HG03520 (cell line): ENCODE data around the gene PEMT.

ENCODE experiments used
- ATAC-seq: cut with Tn5 transposase; IDR thresholded peaks from one replicate; pipeline ENCODE4 v1.9.1; 2021; ENCODE audit warnings: mild to moderate bottlenecking, moderate library complexity; ENCODE audit not compliant: unreplicated experiment

Gene PEMT

DNA sequence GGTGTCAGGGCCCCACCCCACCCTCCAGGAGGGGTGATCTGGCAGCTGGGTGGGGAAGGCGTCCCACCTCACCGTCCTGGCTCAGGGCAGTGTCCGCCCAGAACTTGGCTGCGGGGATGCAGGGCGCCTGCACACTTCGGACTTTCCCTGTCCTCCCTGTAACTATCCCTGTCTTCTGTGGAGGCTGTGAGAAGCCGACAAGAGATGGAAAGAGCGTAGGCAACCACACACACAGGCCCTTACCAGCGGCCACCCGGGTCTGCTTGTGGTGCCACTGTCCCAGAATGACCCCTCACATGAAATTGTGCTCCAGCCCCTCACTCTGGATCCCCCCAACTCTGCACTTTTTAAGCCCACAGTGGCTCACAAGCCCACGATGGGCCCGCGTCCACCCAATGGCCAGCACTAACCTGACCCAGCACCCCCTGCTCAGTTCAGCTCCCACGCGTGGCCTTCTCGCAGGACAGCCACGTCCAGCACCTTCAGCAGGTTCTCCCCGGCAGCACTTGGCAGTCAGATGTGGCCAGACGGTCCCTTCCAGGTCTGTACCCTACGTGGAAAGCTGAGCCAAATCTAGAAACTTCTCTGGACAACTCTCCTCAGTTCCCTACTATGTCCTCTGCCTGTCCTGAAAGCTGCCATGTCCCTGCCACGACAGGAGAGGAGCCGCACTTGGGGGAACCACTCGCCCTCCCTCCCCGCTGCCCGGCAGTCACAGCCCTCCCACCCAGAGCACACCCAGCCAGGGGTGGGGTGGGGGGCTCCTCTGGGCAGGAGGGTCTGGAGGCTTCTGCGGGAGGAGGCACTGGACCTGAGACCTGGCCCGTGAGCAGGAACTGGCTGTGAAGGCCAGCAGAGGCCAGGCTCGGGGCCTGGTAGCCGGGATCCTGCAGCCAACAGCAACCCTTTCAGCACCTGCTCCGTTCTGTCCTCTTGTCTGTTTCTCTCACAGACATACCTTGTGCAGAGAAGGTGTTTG is 38.0 kb downstream of the PEMT start:
- ATAC-seq: no peak

DNA sequence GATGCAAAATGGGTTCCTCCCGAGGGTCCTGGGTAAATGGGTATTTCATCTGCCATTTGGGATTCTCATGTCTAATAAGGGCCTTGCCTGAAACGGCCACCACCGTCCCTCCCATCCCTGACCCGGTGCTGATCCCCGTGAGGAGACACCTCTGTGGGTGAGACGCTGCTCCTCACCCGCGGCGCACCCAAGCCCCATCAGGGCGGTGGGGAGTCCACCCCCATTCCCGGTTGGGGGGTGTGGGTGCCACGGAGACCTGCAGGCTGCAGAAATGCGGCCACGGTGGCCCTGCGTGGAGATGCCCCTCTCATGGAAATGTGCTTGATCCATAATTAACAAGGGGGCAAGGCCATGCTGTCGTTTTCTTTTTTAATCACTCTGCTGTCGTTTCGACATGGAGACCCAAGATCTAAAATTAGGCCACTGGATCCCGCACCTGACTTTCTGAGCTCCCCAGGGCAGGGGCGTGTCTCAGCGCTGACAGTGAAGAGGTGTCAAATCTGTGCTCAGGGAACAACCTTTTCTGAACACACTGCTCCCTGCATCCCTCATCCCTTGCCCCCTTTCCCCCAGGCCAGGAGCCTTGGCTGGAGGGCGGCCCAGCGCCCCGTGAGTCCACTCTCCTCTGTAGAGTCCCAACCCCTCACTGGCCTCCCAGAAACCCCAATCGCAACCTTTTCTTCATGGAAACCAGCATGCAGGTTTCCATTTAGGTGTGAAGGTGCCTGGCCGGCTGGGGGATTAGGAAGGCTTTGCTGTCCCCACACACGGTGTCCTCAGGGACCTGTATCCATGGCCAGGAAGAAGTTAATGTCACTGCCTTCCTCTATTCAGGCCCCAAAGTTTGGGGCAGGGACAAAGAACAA is 38.9 kb downstream of the PEMT start:
- ATAC-seq: no peak

- ATAC-seq: no peak
Observed at GRCh38 chr17:17551361-17551760, 40.1 kb downstream of the PEMT start.

DNA sequence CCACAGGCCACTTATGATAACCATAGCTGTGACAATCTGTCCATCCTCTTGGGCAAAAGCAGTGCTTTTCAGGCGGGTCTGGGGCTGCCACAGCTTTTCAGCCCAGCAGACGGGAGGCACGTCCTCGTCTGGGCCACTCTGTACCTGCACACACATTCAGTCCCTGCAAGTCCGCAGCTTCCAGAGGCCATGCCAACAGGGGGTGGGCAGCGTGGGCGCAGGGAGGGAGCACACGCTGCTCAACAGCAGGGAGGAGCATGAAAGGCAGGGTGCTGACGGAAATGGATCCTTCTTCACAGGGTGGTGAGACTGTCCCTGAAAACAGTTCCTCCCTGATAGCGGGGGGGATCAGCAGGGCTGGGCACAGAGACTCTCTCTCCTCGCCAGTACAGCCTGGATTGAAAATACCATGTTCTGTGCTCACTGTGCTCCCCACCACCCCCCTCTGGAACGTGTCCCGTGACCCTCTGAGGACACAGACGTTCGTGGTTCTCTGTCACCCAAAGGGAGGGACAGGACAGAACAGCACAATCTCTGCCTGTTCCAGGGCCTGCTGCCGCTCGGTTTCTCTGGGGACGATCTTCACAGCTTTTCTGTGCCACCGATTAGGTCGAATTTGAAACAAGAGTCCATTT is 41.7 kb downstream of the PEMT start:
- ATAC-seq: no peak

GRCh38 chr17:17548044-17548443 is 43.5 kb downstream of the PEMT start:
- ATAC-seq: no peak

DNA sequence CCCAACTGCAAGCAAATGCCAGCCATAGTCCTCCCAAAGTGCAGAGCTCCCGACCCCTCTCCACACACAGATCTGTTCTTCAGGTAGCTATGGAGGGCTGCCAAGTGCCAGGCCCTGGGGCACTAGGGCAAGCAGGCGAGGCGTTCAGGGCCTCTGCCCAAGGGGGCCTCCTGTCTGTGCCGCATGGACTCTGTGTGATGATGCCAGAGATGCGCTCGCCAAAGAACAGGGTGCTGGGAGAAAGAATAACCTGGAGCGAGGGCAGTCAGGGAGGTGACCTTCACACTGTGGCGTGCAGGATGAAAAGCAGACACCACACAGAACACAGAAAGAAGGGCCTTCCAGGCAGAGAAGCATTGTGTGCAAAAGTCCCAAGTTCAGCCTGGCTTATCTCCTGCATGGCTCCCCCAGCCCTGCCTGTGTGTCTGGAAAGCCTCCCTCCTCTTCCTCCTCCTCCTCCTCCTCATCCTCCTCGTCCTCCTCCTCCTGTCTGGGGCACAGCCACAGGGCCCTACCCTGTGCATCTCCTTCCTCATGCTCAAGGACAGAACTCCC is 44.2 kb downstream of the PEMT start:
- no peak for ATAC-seq

DNA sequence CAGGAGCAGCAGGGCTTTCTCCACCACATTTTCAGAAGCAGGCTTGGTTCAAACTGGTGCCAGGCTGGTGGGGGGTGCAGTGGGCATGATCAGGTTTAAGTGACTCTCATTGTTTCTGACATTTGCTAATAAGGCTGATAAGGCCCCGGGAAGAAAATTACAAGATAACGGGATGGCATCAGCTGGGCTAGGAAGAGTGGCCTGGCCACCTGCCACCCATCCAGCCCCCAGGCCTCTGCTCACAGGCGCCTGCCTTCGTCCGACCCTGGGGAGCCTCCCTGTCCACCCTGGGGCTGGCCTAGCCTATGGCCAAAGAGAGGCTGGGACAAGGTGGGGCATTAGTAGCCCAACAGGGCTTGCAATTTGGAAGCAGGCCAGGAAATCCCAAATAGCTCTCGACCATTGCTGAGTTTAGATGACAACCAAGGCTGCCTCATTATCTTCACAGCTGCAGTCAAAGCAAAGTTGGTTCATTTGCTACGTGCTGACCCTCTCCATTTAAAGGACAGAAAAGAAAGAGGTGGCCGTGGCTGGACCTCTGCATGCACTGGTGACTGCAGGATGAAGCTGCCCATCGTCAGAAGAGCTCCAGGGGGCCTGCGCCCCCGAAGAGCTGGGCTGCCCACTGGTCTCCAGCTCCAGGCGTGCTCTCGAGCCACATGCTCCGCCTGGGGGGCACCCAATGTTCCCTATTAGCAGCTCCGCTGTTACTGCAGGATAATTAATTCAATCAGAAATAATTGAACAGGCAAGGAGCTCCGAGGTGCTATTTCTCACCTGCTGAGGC is 44.9 kb downstream of the PEMT start:
- ATAC-seq: no peak

DNA sequence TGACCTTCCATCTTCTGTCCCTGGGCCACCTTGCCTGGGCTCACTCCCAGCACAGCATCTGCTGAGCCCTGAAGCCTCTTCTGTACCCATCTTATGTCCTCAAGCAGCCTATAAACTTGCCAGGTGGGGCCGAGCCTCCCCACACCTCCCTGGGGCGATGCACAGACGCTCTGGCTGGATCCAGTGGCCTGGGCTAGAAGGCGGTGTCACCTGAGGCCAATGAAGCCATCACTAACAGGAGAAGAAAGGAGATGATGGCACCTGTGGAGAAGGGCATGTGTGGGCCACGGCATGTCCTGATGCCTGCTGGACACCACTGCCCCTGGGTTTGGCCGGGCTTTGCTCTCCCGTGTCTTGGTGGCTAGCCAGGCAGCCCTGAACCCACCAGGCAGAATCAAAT is 45.5 kb downstream of the PEMT start:
- no peak for ATAC-seq

DNA sequence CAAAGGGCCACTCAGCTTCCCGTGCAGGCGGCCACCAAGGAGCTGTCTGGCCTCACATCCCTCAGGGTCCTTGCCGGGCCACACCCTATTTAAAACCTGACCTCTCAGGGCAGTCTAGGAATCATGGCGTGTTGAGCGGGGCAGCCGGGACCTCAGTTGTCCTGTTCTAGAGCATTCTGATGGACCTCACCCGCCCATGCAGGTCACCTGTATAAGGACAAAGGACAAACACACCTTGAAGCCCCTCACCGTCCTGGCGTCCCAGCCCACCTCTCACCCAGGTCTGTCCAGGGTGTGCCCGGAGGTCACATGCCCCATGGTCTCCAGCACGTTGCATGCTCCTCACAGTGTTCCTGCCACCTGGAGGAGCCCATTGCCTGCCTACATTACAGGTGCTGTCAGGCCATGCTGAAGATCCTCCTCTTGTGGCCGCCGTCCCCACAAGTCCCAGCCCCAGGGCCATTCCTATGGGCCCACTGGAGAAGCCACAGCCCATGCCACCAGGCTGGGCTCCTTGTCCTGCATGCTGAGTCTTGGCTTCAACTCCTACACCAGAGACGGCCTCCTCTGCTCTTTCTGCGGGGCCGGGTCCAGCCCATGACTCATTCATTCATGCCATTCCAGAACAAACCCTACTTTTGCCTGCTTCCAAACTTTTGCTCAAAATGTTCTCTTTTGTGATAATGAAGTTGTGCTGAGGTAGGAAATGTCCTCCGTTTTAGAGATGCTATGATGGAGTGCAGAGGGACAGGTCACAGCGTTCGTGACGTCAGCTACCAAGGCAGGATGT is 46.3 kb downstream of the PEMT start:
- ATAC-seq: no peak

GRCh38 chr17:17542906-17543635 is 48.4 kb downstream of the PEMT start:
- ATAC-seq: no peak

DNA sequence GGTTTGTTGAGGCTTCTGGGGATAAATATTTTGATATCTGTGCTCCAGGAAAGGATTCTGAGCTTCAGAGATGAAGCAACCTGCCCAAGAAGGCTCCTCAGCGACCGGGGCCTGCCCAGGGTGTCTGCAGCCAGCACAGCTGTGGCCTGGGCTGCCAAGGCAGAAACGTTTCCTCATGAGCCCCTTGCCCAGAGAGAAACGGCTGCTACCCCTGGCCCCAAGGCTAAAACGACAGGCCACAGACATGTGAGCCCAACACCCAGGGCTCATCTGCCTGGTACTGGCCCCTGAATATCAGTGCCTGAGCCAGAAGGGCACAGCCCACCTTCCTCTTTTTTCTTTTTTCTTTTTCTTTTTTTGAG is 49.9 kb downstream of the PEMT start:
- no peak for ATAC-seq

DNA sequence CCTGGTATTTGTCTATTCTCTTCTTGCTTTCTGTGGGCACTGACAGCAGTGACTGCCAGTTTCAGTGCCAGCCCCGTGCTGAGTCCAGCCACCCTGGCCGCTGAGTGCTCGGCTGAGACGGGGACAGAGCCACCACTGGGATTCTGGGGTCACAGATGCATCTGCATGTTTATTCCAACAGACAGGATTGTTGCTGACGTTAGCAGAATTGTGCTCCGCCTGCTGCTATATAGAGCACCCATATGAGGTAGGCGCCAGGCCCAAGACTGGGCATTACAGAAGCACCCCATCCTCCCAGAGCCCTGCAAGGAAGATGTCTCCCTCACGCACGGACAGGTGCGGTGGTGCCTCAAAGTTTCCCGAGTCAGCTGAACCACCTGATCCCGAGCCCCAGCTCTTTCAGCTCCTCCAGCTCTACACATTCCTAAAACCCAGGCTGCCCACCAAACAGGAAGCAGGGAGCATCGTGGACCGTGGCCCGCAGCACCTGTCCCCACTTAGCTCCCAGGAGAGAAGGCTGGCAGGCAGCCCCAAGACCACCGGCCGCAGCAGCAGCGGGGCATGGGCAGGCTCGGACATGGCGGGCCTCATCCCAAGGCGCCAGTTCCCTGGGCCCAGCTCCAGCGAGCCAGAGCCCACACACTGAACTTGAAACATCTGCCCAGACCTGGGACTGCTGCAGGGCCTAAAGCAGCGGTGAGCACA is 50.4 kb downstream of the PEMT start:
- ATAC-seq: no peak

DNA sequence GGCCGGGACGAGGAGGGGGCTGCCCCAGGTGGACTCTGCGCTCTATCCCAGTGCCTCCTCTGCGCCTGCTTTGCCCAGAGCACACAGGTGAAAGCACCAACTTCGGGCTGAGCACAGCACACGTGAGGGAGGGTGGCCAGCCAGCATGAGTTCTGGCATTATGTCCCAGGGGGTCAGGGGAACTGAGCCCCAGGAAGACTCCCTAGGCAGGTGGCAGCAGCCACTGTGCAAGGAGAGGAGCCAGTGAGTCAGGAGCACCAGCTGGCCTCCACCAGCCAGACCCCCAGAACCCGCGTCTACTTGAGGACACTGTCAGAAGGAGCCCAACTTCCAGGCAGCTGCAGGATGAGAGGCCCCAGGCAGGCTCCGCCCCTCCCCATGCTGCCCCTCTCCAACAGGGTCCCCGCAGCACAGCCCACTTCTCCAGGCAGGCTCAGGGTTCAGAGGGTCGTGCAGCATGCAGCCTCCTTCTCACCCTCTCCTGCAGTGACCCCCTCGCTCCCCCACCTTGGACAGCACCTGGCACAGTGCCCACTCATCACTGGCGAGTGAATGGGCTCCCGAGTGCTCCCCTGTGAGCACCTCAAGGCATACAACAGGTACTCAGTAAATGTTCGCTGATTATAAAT is 51.1 kb downstream of the PEMT start:
- ATAC-seq: no peak

DNA sequence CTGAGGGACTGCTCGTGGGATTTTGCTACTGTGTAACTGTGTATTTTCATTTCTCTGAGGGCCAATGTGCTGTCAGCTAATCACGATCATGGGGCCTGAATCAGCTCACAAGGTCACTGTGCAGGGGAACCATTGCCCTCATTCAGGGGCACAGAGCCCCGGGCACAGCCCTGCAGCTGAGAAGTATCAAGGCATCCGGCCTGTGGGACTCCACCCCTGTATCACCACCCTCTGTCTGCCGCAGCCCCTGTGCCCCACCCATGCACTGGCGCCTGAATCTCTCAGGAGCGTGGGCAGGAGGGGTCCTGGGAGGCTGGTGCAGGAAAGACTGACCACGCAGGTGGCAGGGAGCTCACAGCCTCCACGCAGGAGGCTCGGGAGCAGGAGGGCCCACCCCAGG is 51.9 kb downstream of the PEMT start:
- ATAC-seq: no peak

DNA sequence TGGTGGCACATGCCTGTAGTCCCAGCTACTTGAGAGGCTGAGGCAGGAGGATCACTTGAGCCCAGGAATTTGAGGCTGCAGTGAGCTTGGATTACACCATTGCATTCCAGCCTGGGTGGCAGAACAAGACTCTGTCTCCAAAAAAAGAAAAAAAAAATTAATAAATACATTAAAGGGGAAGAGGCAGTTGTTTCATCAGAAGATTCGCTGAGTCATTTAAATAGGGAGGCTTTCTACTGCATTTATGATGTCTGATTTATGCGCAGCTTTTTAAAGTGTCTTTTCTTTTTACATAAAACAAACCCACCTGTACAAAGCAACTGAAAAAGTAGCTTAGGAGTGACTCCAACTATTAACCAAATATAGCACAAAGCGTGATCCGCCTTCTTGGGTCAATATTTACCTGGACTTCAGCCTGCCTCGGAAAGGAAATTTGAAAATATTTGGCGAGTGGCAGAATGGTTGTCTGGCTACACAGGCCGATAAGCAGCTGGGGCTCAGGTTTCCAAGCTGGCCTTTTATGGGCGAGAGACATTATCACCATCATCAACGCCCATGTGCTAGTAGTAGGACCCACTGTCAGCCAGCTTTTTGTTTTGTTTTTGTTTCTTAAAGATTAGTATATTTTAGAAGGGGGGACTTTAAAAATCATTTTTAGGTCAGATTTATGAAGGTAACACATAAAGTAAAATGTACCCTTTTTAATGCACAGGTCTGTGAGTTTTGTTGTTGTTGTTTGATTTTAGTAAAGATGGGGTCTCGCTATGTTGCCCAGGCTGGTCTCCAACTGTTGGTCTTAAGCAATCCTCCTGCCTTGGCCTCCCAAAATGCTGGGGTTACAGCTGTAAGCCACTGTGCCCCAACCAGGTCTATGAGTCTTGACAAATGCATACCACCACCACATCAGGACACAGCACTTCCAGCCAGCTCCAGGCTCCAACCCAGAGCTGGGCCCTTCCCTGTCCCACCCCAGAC is 52.8 kb downstream of the PEMT start:
- no peak for ATAC-seq

- no peak for ATAC-seq
Observed at GRCh38 chr17:17537311-17538099, 54.0 kb downstream of the PEMT start.
